ENCODE results near the gene GSTM4.
"Not testable (repeated sequence)": the region's sequence is repeated elsewhere in the genome, so short reads cannot be mapped to it uniquely, and the experiment has no call there.

Gene GSTM4

GRCh38 chr1:109667452-109668122 lies 11.7 kb downstream of the GSTM4 start, which contains the start of gene GSTM2:
Gene GSTM2, plus strand, starts transcription at chr1:109668057. Its CDS starts 59 bp downstream, at chr1:109668116.
- DNase-seq (ENCODE audit: low read depth, low spot score): peak; percentile 80

GRCh38 chr1:109668123-109668775 lies 12.3 kb downstream of the GSTM4 start:
- no peak for DNase-seq (ENCODE audit: low read depth, low spot score)

- DNase-seq (ENCODE audit: low read depth, low spot score): no peak
Measured at GRCh38 chr1:109669246-109669948, 13.5 kb downstream of the GSTM4 start.

- DNase-seq (ENCODE audit: low read depth, low spot score): not testable (repeated sequence)
Measured at GRCh38 chr1:109669949-109670302, 14.0 kb downstream of the GSTM4 start.

- DNase-seq (ENCODE audit: low read depth, low spot score): no peak
Measured at GRCh38 chr1:109671067-109671466, 15.2 kb downstream of the GSTM4 start.

- DNase-seq (ENCODE audit: low read depth, low spot score): not testable (repeated sequence)
Measured at GRCh38 chr1:109673861-109674260, 18.0 kb downstream of the GSTM4 start.

- DNase-seq (ENCODE audit: low read depth, low spot score): not testable (repeated sequence)
Measured at GRCh38 chr1:109676683-109677381, 20.9 kb downstream of the GSTM4 start.

GRCh38 chr1:109677459-109677858 lies 21.6 kb downstream of the GSTM4 start:
- DNase-seq (ENCODE audit: low read depth, low spot score): no peak

GRCh38 chr1:109678637-109679036 lies 22.7 kb downstream of the GSTM4 start:
- DNase-seq (ENCODE audit: low read depth, low spot score): not testable (repeated sequence)

- not testable (repeated sequence) for DNase-seq (ENCODE audit: low read depth, low spot score)
Measured at GRCh38 chr1:109684777-109685176, 28.9 kb downstream of the GSTM4 start.

GRCh38 chr1:109685399-109685798 lies 29.5 kb downstream of the GSTM4 start:
- not testable (repeated sequence) for DNase-seq (ENCODE audit: low read depth, low spot score)

- not testable (repeated sequence) for DNase-seq (ENCODE audit: low read depth, low spot score)
Measured at GRCh38 chr1:109685890-109686289, 30.0 kb downstream of the GSTM4 start.

GRCh38 chr1:109687109-109687508 lies 31.2 kb downstream of the GSTM4 start:
- not testable (repeated sequence) for DNase-seq (ENCODE audit: low read depth, low spot score)

- peak; percentile 42 for DNase-seq (ENCODE audit: low read depth, low spot score)
Measured at GRCh38 chr1:109687641-109688499, 32.0 kb downstream of the GSTM4 start, which contains the start of gene GSTM1. Gene GSTM1, plus strand, starts transcription at chr1:109687817. Its CDS starts 57 bp downstream, at chr1:109687874.

GRCh38 chr1:109689844-109690405 lies 34.0 kb downstream of the GSTM4 start:
- no peak for DNase-seq (ENCODE audit: low read depth, low spot score)

GRCh38 chr1:109691759-109692158 lies 35.9 kb downstream of the GSTM4 start:
- DNase-seq (ENCODE audit: low read depth, low spot score): no peak

GRCh38 chr1:109694400-109694799 lies 38.5 kb downstream of the GSTM4 start:
- DNase-seq (ENCODE audit: low read depth, low spot score): not testable (repeated sequence)

- DNase-seq (ENCODE audit: low read depth, low spot score): not testable (repeated sequence)
Measured at GRCh38 chr1:109695138-109695537, 39.2 kb downstream of the GSTM4 start.

GRCh38 chr1:109697066-109697465 lies 41.2 kb downstream of the GSTM4 start:
- no peak for DNase-seq (ENCODE audit: low read depth, low spot score)

GRCh38 chr1:109697861-109698260 lies 42.0 kb downstream of the GSTM4 start:
- DNase-seq (ENCODE audit: low read depth, low spot score): not testable (repeated sequence)

Data from activated naive CD8-positive, alpha-beta T cell treated with anti-CD3 and anti-CD28 coated beads, Interleukin-2, amount 50 U/mL, for 16 hours (primary cell).